ENCODE results near the gene MARK2.

DNA sequence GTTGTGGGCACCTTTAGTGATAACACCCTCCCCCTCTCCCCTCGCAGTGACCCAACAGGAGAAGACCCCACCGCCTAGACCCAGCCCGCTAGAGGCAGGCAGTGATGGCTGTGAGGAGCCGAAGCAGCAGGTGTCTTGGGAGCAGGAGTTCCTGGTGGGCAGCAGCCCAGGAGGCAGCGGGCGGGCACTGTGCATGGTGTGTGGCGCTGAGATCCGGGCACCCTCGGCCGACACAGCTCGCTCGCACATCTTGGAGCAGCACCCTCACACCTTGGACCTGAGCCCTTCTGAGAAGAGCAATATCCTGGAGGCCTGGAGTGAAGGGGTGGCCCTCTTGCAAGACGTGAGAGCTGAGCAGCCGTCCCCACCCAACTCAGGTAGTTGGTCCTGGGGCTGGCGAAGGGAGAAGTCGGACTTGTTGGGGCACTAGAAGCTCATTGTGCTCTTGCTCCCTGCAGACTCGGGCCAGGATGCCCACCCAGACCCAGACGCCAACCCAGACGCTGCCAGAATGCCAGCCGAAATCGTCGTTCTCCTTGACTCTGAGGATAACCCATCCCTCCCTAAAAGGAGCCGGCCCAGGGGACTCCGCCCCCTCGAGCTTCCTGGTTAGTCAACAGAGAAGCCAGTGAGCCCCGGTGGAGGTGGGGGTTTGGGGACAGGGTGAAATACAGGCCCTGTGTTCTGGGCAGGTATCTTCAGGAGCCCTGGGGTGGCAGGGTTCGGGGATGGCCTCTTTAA lies 21.0 kb upstream of the MARK2 start:
- TF ChIP-seq, protein P1, sequence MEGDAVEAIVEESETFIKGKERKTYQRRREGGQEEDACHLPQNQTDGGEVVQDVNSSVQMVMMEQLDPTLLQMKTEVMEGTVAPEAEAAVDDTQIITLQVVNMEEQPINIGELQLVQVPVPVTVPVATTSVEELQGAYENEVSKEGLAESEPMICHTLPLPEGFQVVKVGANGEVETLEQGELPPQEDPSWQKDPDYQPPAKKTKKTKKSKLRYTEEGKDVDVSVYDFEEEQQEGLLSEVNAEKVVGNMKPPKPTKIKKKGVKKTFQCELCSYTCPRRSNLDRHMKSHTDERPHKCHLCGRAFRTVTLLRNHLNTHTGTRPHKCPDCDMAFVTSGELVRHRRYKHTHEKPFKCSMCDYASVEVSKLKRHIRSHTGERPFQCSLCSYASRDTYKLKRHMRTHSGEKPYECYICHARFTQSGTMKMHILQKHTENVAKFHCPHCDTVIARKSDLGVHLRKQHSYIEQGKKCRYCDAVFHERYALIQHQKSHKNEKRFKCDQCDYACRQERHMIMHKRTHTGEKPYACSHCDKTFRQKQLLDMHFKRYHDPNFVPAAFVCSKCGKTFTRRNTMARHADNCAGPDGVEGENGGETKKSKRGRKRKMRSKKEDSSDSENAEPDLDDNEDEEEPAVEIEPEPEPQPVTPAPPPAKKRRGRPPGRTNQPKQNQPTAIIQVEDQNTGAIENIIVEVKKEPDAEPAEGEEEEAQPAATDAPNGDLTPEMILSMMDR (IDR thresholded peaks at IDR 0.05 in 2 of 3, conservative IDR thresholded peaks at IDR 0.05 in 1 of 3; ENCODE audit: borderline replicate concordance in 1 of 3, insufficient read depth in 1 of 3, low read depth in 2 of 3, low read length in 2 of 3) = no peak
- TF ChIP-seq EZH2 (IDR thresholded peaks at IDR 0.05) (no peak), YY1 (IDR thresholded peaks at IDR 0.05; ENCODE audit: extremely low read depth, insufficient replicate concordance, low read depth, low read length) (no peak), POLR2A (IDR thresholded peaks at IDR 0.05; ENCODE audit: borderline replicate concordance, extremely low read depth, insufficient read depth, insufficient read length) (no peak), JUND (IDR thresholded peaks at IDR 0.05) (no peak), EZH2phosphoT487 (IDR thresholded peaks at IDR 0.05; ENCODE audit: borderline replicate concordance) (no peak), EGR1 (IDR thresholded peaks at IDR 0.05; ENCODE audit: low read depth) (no peak), TCF7L2 (IDR thresholded peaks at IDR 0.05; ENCODE audit: borderline replicate concordance, extremely low read depth, insufficient read depth, insufficient read length) (no peak), SIN3A (IDR thresholded peaks at IDR 0.05; ENCODE audit: low read depth) (no peak), CEBPB (IDR thresholded peaks at IDR 0.05; ENCODE audit: low read depth) (no peak), ZFX (IDR thresholded peaks at IDR 0.05) (no peak)
- TF ChIP-seq, protein P2, sequence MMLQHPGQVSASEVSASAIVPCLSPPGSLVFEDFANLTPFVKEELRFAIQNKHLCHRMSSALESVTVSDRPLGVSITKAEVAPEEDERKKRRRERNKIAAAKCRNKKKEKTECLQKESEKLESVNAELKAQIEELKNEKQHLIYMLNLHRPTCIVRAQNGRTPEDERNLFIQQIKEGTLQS (IDR thresholded peaks at IDR 0.05) = no peak
- TF ChIP-seq, protein P3, sequence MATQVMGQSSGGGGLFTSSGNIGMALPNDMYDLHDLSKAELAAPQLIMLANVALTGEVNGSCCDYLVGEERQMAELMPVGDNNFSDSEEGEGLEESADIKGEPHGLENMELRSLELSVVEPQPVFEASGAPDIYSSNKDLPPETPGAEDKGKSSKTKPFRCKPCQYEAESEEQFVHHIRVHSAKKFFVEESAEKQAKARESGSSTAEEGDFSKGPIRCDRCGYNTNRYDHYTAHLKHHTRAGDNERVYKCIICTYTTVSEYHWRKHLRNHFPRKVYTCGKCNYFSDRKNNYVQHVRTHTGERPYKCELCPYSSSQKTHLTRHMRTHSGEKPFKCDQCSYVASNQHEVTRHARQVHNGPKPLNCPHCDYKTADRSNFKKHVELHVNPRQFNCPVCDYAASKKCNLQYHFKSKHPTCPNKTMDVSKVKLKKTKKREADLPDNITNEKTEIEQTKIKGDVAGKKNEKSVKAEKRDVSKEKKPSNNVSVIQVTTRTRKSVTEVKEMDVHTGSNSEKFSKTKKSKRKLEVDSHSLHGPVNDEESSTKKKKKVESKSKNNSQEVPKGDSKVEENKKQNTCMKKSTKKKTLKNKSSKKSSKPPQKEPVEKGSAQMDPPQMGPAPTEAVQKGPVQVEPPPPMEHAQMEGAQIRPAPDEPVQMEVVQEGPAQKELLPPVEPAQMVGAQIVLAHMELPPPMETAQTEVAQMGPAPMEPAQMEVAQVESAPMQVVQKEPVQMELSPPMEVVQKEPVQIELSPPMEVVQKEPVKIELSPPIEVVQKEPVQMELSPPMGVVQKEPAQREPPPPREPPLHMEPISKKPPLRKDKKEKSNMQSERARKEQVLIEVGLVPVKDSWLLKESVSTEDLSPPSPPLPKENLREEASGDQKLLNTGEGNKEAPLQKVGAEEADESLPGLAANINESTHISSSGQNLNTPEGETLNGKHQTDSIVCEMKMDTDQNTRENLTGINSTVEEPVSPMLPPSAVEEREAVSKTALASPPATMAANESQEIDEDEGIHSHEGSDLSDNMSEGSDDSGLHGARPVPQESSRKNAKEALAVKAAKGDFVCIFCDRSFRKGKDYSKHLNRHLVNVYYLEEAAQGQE (IDR thresholded peaks at IDR 0.05; ENCODE audit: low read depth) = no peak
